ENCODE results near the gene GUF1.
"Not testable (repeated sequence)": the region's sequence is repeated elsewhere in the genome, so short reads cannot be mapped to it uniquely, and the experiment has no call there.

GUF1 gene

GRCh38 chr4:44701037-44701436, 22.8 kb downstream of the GUF1 start:
- no peak for DNase-seq (ENCODE audit: low read depth in 2 of 2)

DNA sequence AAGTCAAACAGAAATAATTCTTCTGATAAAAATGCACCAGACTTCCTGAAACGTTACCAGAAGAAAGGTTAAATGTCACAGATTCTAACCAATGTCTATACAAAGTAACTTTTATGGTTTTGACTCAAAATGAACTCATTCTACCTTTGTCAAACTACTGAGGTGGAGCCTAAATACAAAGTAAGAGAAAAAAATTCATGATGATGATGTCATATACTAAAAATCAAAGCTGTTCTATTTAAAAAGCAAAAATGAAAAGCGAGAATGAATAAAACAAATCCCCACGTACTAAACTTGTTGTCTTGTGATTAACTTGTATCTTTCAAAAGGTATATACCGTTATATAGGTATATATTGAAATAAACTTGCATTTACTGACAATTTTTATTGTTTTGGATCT, 26.5 kb downstream of the GUF1 start:
- DNase-seq (ENCODE audit: low read depth in 2 of 2) = no peak

GRCh38 chr4:44713125-44713524, 34.9 kb downstream of the GUF1 start:
- no peak for DNase-seq (ENCODE audit: low read depth in 2 of 2)

DNA sequence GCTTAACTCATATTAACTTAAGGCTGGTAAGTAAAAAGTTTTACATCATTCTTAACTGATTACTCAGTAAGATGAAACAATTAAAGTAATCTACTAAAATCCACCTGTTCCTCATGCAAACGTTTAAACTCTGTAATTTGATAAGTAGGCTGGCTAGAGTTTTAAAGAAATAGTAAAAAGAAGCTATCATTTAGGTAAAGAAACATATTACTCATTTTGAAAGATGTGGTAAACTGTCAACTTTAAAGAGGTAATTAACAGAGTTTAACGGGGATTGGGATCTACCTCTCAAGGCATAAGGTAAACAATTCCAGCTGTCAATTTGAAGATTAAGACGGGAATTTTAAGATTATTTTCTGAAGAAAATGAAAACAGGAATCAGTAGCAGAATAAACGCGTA, 38.4 kb downstream of the GUF1 start:
- DNase-seq (ENCODE audit: low read depth in 2 of 2) = no peak

DNA sequence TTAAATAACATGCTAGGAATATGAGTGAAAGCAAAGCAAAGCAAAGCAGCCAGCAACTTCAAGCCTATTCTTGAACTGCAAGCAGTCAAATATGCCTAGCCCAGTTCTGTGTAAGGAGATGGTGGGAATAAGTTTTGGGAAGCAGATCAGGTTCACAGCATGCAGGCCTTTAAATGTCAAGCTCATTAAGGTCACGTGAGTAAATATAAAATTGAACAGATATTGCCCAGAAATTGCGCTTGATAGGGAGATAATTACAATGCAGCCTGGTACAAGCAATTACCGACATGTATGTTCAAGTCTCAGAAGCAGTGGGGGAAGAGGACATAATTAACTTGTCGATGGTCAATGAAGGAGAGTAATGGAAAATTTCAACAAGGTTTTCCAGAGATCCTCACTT, 42.2 kb downstream of the GUF1 start:
- no peak for DNase-seq (ENCODE audit: low read depth in 2 of 2)

DNA sequence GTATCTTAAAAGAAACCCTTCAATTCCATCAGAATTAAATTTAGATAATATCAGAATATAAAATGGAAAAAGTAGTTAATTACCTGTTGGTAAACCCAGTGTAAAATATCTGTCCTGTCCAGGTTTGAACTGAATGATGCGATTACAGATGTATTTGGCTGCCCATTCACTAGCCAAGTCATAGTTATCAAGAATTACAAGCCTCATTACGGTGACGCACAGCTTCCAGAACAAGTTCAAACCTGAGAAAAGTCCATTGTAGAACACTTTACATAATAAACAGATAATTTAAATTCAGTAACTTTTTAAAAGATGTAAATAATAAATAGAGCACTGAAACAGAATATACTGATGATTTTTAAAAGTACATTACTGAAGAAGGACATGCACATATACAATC, 43.8 kb downstream of the GUF1 start:
- DNase-seq (ENCODE audit: low read depth in 2 of 2) = no peak

- no peak for DNase-seq (ENCODE audit: low read depth in 2 of 2)
Observed at GRCh38 chr4:44725166-44725565, 46.9 kb downstream of the GUF1 start.

DNA sequence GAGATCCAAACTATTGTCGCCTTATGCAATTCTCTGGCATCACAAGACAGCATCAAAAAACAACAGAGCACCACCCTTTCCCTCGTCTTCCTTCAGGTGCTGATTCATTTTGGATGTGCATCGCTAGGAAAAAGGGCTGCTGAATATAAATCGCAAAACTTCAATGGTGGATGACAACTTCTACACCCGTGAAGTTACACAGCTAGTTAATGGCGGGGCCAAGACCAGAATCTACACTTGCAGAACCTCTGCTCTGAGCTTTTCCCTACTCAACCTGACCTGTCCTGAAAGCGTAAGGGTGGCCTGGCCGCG, 47.5 kb downstream of the GUF1 start:
- no peak for DNase-seq (ENCODE audit: low read depth in 2 of 2)

- DNase-seq (ENCODE audit: low read depth in 2 of 2) = peak; percentile 61 to 62
Observed at GRCh38 chr4:44726038-44726871, 48.0 kb downstream of the GUF1 start, which contains the start of gene GNPDA2. Gene GNPDA2 (minus strand): TSS chr4:44726556. CDS start chr4:44722207, 4,349 bp downstream.

- DNase-seq (ENCODE audit: low read depth in 2 of 2) = no peak
Observed at GRCh38 chr4:44727471-44727870, 49.3 kb downstream of the GUF1 start.

DNA sequence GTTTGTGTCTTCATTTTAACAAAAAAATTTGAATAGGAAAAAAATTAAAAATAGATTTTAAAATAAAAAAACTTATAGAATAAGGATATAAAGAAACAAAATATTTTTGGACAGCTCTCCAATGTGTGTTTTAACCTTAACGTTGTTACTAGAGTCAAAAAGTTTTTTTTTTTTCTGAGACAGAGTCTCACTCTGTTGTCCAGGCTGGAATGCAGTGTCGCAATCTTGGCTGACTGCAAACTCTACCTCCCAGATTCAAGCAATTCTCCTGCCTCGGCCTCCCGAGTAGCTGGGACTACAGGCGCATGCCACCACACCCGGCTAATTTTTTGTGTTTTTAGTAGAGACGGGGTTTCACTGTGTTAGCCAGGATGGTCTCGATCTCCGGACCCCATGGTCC, 50.5 kb downstream of the GUF1 start:
- DNase-seq (ENCODE audit: low read depth in 2 of 2) = not testable (repeated sequence)

DNA sequence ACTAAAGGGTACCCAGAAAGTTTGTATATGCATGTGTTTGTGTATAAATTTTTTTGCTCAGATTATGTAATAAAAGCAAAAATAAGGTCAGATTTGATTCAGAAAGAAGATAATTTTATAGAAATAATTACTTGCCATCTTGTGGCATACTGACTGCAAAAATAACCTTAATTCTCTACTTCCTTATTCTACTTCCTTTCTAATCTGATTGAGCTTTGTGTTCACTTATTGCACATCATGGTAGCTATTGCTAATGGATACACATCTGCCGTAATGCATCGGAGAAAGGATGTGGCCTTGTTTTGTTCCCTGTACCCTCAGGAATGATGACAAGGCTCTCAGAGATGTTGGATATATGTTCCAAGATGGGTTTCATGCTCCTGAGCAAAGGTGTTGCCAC, 58.7 kb downstream of the GUF1 start:
- DNase-seq (ENCODE audit: low read depth in 2 of 2) = no peak

DNA sequence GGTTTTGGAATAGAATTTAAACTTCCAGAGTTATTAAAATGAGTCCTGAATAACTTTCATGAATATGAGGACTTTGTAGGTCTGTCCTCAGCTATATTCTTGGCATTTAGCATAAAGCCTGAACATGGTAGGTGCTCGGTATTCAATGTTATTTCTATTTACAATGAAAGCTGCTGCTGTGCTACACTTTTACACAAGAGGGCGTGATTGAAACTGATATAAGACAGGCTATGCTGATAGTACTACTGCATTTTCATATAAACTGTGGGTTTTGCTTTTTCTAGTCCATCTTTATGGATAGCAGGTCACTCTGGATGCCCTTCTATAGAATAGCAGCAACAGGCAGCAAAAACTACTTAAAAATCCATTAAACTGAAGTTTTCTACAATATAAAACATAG, 60.4 kb downstream of the GUF1 start:
- DNase-seq (ENCODE audit: low read depth in 2 of 2) = no peak

DNA sequence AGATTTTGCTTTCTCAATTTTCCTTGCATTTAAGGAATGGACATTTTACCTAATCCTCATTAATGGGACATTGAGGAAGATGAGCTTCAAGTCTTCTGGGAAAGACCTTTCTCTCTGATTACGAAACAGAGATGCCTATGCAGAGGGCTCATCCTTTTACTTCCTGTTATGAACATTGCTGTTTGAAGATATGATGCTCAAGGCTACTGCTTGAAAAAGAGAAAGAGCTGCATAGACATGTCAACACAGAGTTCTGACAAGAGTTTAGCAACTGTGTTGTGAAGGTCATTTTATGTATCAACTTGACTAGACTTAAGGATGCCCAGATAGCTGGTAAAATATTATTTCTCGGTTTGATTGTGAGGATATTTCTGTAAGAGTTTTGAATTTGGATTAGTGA, 62.0 kb downstream of the GUF1 start:
- no peak for DNase-seq (ENCODE audit: low read depth in 2 of 2)
